GM12875 (cell line): ENCODE measurements around the gene BICC1.

Experiments used
- H3K4me3 ChIP-seq: one replicate; pipeline ENCODE4 v1.5.1; 2011; ENCODE audit warnings: low read depth, low read length, control low read depth
- TF ChIP-seq, protein P1 (sequence below): IDR thresholded peaks from 2 replicates; pipeline ENCODE4 v1.5.1; 2011; ENCODE audit warnings: low read depth, mild to moderate bottlenecking, control low read depth, inconsistent platforms, low read length, moderate library complexity, borderline replicate concordance; ENCODE audit not compliant: insufficient read depth

The BICC1 gene

DNA sequence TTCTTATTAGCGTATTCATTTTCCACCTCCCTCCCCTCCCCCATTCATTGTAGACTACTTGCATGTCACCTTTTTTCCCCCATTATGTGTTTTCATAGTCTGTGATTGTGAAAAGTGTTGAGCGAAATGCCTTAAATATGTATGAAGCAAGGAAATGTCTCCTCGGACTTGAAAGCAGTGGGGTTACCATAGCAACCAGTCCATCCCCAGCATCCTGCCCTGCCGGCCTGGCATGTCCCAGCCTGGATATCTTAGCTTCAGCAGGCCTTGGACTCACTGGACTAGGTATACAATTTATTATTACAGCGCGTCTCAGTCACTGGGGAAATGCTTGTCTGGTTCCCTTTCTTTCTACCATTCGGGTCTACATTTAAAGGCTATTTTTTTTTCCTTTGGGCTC lies 283.6 kb downstream of the BICC1 start:
- no peak overlapping the region for H3K4me3 ChIP-seq
- TF ChIP-seq, protein P1, sequence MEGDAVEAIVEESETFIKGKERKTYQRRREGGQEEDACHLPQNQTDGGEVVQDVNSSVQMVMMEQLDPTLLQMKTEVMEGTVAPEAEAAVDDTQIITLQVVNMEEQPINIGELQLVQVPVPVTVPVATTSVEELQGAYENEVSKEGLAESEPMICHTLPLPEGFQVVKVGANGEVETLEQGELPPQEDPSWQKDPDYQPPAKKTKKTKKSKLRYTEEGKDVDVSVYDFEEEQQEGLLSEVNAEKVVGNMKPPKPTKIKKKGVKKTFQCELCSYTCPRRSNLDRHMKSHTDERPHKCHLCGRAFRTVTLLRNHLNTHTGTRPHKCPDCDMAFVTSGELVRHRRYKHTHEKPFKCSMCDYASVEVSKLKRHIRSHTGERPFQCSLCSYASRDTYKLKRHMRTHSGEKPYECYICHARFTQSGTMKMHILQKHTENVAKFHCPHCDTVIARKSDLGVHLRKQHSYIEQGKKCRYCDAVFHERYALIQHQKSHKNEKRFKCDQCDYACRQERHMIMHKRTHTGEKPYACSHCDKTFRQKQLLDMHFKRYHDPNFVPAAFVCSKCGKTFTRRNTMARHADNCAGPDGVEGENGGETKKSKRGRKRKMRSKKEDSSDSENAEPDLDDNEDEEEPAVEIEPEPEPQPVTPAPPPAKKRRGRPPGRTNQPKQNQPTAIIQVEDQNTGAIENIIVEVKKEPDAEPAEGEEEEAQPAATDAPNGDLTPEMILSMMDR = no peak

DNA sequence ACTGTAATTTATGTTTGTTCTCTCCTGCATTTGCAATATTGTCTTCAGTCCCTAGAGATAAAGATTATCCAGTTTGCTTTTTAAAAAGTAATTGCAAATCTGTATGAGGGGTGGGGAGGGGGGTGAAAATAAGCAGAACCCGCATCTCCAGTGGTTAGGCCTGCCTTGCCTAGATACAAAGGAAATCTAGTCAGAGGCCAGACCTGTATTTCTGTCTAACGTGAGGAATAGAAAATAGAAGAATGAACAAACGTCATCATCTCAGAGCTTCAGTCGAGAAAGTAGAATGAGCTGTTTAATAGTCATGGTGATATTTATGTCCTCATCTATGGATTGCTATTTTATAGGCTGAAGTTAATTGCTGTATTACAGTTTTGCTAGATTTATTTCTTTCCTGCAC lies 284.2 kb downstream of the BICC1 start:
- TF ChIP-seq, protein P1 = no peak
- no peak overlapping the region for H3K4me3 ChIP-seq

DNA sequence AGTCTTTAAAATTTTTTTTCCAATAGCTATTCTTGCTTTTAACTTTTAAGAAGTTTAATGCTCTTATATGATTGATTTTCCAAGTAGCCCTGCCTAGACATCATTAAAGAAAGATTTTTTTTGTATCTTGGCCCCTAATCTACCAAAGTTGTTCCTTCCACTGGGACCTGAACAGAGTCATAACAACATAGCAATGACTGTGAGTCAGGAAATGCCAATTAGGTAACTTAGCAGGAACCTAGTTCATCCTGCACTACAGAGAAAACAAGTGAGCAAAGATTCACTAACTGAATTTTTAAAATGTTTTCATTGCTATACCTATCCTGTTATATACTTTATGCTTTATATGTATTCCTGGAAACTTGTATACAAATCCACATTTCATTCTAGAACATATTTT lies 284.7 kb downstream of the BICC1 start:
- H3K4me3 ChIP-seq = no peak overlapping the region
- TF ChIP-seq, protein P1 = no peak

DNA sequence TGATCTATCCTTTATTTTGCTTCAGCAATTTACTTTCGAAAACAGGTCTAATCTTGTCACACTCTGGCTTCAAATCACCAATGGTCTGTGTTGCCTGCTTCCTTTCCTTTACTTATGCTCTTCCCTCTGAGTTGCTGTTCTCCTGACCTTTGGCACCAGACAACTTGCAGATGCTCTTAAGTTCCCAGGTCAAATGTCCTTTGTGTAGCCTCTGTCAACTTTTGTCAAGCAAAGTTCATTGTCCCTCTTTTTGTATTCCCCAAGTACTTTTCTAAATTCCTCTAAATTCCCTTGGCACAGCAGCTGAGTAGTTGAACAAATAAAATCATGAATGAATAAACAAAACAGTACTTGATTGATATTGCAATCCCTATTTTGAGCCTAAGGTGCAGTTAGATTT lies 289.4 kb downstream of the BICC1 start:
- no peak overlapping the region for H3K4me3 ChIP-seq
- TF ChIP-seq, protein P1 = no peak

DNA sequence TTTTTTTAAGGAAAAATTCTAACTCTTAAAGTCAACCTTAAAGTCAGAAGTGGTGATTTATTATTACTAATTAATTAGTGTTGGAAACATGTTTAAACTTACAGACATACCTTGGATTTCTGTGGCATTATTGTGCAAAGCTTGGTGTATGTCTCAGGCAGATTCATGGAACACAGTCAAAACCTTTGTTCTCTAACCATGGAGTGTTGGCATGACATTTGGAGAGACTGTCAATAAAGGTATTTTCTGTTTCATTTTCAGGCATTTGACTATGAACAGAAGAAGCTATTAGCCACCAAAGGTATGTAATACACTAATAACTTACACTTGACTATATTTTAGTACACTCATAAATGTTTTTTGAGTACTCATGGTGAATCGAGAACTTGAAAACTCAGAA lies 293.7 kb downstream of the BICC1 start:
- TF ChIP-seq, protein P1 = no peak
- H3K4me3 ChIP-seq = no peak overlapping the region

DNA sequence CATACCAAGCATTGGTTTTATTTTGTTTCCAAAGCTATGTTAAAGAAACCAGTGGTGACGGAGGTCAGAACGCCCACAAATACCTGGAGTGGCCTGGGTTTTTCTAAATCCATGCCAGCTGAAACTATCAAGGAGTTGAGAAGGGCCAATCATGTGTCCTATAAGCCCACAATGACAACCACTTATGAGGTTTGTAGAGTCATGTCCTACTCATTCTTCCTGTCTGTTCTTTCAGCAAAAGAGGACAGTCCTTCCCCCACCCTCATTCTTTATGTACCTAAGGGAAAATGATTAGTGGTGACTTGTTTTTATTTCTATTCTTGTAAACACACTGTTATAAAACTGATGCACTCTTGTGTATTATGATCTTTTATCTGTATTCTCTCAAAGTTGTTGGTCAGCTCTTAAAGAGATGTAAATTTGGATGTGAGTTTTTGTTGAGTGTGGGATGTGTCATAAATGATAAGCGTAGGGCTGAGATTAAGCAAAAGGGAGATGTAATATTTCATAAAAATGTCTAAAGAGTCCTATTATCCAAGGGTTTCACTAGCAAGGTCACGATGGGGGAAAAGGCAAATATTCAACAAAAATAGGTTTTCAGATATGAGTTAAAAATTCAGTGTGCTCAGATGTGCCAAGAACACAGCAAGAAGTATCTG lies 294.4 kb downstream of the BICC1 start:
- TF ChIP-seq, protein P1 = no peak
- no peak overlapping the region for H3K4me3 ChIP-seq

DNA sequence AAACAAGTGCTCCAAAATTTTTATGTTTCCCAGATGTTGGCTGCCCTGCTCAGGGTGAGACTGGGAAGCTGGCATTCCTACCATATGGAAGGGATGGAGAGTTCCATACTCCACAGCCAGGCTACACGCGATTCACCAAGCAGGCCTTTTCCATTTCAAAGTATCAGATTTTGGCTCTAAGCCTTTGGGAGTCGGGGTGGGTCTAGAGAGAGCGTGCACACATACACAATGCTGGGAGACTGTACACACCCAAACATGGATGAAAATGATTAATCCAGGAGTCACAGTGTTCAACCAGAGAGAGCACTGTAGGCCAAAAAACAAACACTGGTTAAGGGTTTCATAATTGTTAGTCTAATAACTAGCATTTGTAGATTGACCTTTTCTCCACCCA lies 295.0 kb downstream of the BICC1 start:
- TF ChIP-seq, protein P1 = no peak
- no peak overlapping the region for H3K4me3 ChIP-seq
